Subcutaneous abdominal adipose tissue (tissue), 5 donors: Measurements from ENCODE around the gene GABBR2.
"Not testable (repeated sequence)": the region's sequence is repeated elsewhere in the genome, so short reads cannot be mapped to it uniquely, and the experiment has no call there.

Experiments used
- H3K27ac ChIP-seq: one replicate; pipeline ENCODE4 v1.7.0; 2013; ENCODE audit warnings: low read depth, mild to moderate bottlenecking, inconsistent platforms, low read length, moderate library complexity
- H3K27me3 ChIP-seq, 5 donors: one replicate each; pipeline ENCODE4 v1.7.0; 2013; ENCODE audit warnings: low read length in 5 of 5, inconsistent platforms in 1 of 5; ENCODE audit not compliant: control insufficient read depth in 5 of 5, insufficient read depth in 4 of 5
- H3K36me3 ChIP-seq, 5 donors: one replicate each; pipeline ENCODE4 v1.7.0; 2013; ENCODE audit warnings: low read length in 5 of 5; ENCODE audit not compliant: control insufficient read depth in 5 of 5, insufficient read depth in 5 of 5
- H3K4me1 ChIP-seq, 5 donors: one replicate each; pipeline ENCODE4 v1.7.0; 2013; ENCODE audit warnings: low read length in 5 of 5, mild to moderate bottlenecking in 3 of 5, moderate library complexity in 1 of 5; ENCODE audit not compliant: control insufficient read depth in 5 of 5, insufficient read depth in 5 of 5
- H3K4me3 ChIP-seq, 5 donors: one replicate each; pipeline ENCODE4 v1.7.0; 2013; ENCODE audit warnings: low read length in 5 of 5, low read depth in 1 of 5
- H3K9ac ChIP-seq, 5 donors: one replicate each; pipeline ENCODE4 v1.7.0; 2013; ENCODE audit warnings: low read length in 5 of 5, mild to moderate bottlenecking in 4 of 5, moderate library complexity in 3 of 5
- H3K9me3 ChIP-seq, 5 donors: one replicate each; pipeline ENCODE4 v1.7.0; 2013; ENCODE audit warnings: low read length in 5 of 5; ENCODE audit not compliant: control insufficient read depth in 5 of 5
- donor health status: healthy.
- donor health status: healthy.
- donor health status: healthy.
- donor health status: healthy.
- donor health status: healthy.

The GABBR2 gene

DNA sequence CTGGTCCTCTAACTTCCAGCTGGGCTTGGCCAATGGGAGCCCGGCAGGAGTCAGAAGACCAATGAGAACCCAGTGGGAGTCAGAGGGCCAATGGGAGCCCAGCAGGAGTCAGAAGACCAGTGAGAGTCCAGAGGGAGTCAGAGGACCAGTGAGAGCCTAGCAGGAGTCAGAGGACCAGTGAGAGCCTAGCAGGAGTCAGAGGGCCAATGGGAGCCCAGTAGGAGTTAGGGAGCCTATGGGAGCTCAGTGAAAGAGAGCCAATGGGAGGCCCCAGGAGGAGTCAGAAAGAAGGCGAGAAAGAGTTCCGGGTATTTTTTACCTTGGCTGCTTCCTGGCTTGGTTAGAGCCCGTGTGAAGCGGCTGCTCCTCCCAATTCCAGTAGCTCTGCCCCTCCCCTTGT is 191.0 kb downstream of the GABBR2 start:
- H3K36me3 ChIP-seq: no peaks in the 10 kb centered on the region
- H3K27ac ChIP-seq: no peak overlapping the region
- H3K4me1 ChIP-seq: no peaks in the 10 kb centered on the region
- H3K4me3 ChIP-seq: no peak overlapping the region
- peaks cover 0 to 5% (median 0%) of the 10 kb centered on the region in 5 donors for H3K27me3 ChIP-seq
- no peaks in the 10 kb centered on the region for H3K9me3 ChIP-seq
- no peak overlapping the region for H3K9ac ChIP-seq

GRCh38 chr9:98516897-98517503 is 191.7 kb downstream of the GABBR2 start:
- Histone ChIP-seq H3K4me3 (no peak overlapping the region), H3K9me3 (no peaks in the 10 kb centered on the region), H3K27ac (no peak overlapping the region), H3K27me3 (peaks cover 0 to 5% (median 0%) of the 10 kb centered on the region in 5 donors), H3K9ac (no peak overlapping the region), H3K36me3 (no peaks in the 10 kb centered on the region), H3K4me1 (no peaks in the 10 kb centered on the region)

DNA sequence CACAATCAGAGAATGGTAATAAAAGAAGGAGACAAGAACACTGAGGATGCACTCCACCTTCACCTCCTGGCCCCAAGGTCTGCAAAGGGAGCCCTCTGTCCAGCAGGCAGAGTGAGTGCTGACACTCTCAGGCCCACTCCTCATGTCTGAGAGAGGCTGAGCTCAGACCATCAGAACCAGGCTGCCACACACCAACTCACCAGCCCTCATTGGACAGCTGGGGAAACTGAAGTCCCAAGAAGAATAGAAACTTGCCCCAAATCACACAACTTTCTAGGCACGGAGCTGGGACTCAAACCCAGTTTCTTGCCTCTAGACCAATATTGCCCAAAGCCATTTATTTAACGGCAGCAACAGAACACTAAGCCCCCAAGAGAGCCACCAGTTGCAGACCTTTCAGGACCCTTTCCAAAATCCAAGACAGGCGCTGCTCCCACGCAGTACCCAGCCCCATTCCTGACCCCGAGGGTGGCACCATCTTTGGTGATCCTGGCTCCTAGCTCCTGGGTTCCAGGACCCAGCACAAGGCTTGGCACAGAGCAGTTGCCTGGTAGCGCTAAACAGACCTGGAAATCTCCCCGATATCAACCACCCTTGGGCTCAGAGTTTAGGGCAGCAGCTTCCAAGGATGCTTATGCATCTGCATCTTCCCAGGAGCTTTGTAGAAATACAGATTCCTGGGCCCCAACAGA is 192.4 kb downstream of the GABBR2 start:
- Histone ChIP-seq H3K27ac (no peak overlapping the region), H3K9me3 (no peaks in the 10 kb centered on the region), H3K4me3 (no peak overlapping the region), H3K9ac (no peak overlapping the region), H3K27me3 (peaks cover 0 to 5% (median 0%) of the 10 kb centered on the region in 5 donors), H3K4me1 (no peaks in the 10 kb centered on the region), H3K36me3 (no peaks in the 10 kb centered on the region)

DNA sequence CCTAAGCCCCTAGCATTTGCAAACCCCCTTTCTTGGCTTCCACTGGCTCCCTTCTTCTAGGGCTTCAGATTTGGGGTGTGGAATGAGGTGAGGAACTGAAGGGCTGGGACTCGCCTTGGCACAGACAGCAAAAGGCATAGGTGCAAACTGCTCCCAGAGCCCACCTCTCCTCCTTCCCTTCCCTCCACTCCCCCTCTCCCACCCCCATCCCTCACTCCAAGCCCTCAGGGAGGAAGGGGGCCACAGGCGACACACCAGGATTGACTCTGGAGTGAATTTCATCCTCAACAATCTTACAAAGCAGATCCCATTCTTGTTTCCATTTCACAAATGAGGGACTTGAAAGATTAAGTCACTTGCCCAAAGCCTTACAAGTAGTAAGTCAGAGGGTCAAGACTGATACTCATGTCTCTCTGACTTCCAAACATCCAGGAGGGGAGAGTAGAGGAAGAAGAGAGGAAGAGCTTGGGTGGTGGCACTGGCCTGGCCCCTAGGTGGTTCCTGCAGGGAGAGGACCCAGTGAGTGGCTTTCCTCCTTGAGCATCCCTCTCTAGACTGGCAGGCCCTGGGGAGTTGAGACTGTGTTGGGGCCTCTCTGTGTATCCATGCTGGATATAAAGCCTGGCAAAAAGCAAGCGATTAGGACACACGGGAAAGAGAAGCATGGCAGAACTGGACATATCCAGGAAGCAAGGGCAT is 193.1 kb downstream of the GABBR2 start:
- H3K36me3 ChIP-seq: no peaks in the 10 kb centered on the region
- H3K9me3 ChIP-seq: no peaks in the 10 kb centered on the region
- H3K27ac ChIP-seq: no peak overlapping the region
- H3K4me1 ChIP-seq: no peaks in the 10 kb centered on the region
- H3K9ac ChIP-seq: no peak overlapping the region
- H3K27me3 ChIP-seq: peaks cover 0 to 5% (median 0%) of the 10 kb centered on the region in 5 donors
- no peak overlapping the region for H3K4me3 ChIP-seq

- Histone ChIP-seq H3K9me3 (no peaks in the 10 kb centered on the region), H3K36me3 (no peaks in the 10 kb centered on the region), H3K9ac (no peak overlapping the region), H3K4me3 (no peak overlapping the region), H3K27ac (no peak overlapping the region), H3K27me3 (peaks cover 0 to 5% (median 0%) of the 10 kb centered on the region in 5 donors), H3K4me1 (no peaks in the 10 kb centered on the region)
These were observed 193.9 kb downstream of the GABBR2 start for GRCh38 chr9:98514841-98515240.

GRCh38 chr9:98508217-98508919 is 200.4 kb downstream of the GABBR2 start:
- H3K27me3 ChIP-seq, H3K4me1 ChIP-seq, H3K36me3 ChIP-seq, H3K9ac ChIP-seq, H3K4me3 ChIP-seq, H3K9me3 ChIP-seq, H3K27ac ChIP-seq: not testable (repeated sequence)

DNA sequence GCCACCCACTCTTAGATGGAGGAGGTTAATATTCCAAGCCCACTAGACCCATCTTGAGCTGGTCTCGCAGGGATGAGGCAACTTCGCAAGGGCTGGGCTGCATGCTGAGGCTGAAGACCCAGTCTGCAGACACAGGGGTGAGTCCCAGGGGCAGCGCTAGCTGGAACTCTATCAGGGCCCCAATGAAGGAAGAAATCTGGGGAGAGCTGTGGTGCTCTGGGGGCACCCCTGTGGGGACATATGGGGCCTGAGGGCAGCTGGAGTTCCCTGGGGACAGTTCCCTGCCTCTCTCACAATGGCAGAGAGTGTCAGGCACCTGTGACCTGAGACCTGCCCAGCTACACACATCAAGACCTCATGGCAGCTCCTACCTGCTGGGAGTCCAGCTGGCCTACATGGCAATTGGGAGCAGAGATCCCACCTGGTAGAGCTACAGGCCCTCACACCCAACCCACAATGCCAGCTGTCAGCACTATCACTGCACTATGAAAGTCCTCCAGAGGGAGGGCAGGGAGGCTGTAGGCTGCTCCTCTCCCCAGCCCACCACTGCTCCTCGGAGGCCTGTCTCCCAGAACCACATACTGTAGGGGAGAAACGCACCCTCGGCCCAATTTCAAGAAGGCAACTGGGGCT is 202.2 kb downstream of the GABBR2 start:
- H3K9ac ChIP-seq: no peak overlapping the region
- H3K4me3 ChIP-seq: no peak overlapping the region
- peaks cover 0 to 4% (median 0%) of the 10 kb centered on the region in 5 donors for H3K27me3 ChIP-seq
- H3K9me3 ChIP-seq: no peaks in the 10 kb centered on the region
- H3K4me1 ChIP-seq: peaks cover 0 to 15% (median 12%) of the 10 kb centered on the region in 5 donors
- no peak overlapping the region for H3K27ac ChIP-seq
- H3K36me3 ChIP-seq: no peaks in the 10 kb centered on the region

- no peak overlapping the region for H3K27ac ChIP-seq
- no peaks in the 10 kb centered on the region for H3K36me3 ChIP-seq
- peaks cover 0 to 4% (median 0%) of the 10 kb centered on the region in 5 donors for H3K27me3 ChIP-seq
- no peaks in the 10 kb centered on the region for H3K9me3 ChIP-seq
- H3K4me1 ChIP-seq: peaks cover 0 to 15% (median 12%) of the 10 kb centered on the region in 5 donors
- no peak overlapping the region for H3K4me3 ChIP-seq
- no peak overlapping the region for H3K9ac ChIP-seq
These were observed 204.1 kb downstream of the GABBR2 start for GRCh38 chr9:98504298-98505282.

DNA sequence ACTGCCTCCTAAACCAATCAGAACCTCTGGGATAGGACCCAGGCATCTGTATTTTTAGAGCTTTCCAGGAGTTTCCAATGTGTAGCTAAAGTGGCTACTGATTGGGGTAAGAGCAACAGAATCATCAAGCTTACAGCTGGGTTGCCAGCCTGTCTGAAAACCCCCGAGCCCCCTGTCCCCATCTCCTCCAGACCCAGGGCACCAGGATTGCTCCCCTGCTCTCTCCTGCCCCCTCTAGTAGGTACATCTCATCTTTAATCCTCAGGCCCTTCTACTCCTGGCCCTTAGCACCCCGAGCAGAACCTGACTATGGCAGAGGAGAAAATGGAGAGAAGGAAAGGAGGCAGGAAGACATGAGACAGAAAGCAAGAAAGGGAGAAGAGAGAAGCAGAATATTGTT is 204.9 kb downstream of the GABBR2 start:
- H3K27ac ChIP-seq: no peak overlapping the region
- no peaks in the 10 kb centered on the region for H3K36me3 ChIP-seq
- peaks cover 0 to 4% (median 0%) of the 10 kb centered on the region in 5 donors for H3K27me3 ChIP-seq
- no peak overlapping the region for H3K4me3 ChIP-seq
- peaks cover 0 to 15% (median 12%) of the 10 kb centered on the region in 5 donors for H3K4me1 ChIP-seq
- H3K9ac ChIP-seq: no peak overlapping the region
- no peaks in the 10 kb centered on the region for H3K9me3 ChIP-seq
